DMS 273 (cell line): Measurements from ENCODE around the gene GNPTAB.
A peak's percentile ranks its signal among the peaks of the same experiment; 100 is the strongest.
"Not testable (repeated sequence)": the region's sequence is repeated elsewhere in the genome, so short reads cannot be mapped to it uniquely, and the experiment has no call there.

ENCODE experiments used
- DNase-seq: peaks from one replicate; lab custom pipeline; 2025; ENCODE audit not compliant: unreplicated experiment; lab: John Stamatoyannopoulos, UW

Gene GNPTAB

DNA sequence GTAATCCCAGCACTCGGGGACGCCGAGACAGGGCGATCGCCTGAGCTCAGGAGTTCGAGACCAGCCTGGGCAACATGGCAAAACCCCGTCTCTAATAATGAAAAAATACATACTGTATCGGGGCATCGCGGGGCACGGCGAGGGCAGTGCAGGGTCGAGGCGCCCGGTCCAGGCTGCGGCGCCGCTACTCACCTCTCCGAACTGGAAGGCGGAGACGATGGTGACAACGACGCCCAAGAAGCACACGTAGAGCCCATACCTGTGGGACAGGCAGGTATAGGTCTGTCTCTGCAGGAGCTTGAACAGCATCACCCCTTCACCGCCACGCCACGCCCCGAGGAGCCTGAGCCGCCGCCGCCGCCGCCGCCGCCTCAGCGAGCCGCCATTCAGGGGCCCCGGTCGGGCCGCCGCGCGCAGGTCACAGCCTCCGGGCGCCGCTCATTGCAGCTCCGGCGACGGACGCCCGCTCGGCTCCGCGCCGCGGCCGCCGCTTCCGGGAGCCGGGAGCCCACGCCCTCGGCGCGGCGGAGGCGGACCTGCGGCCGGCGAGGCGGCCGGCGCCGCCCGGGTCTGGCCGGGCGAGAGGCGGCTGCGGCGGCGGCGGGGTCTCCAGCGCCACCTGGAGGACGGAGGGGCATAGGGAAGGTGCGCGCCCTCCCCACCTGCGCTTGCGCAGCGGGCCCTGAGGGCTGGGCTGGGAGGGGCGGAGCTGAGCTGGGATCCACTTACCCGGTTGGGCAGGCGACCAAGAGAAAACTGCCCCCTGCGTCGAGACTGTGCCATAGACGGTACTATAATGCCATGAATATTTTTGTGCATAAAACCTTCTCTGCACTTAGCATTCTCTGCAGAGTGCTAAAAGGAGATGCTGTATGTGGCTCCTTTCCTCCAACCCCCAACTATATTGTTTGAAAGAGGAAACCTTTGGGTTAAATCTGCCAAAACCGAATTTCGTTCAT lies at the start of gene GNPTAB:
TSS of gene GNPTAB (minus strand) at position 593 of the 959 bp plus-strand sequence. CDS start at position 309, 284 bp downstream.
- peak; percentile 93 for DNase-seq

DNA sequence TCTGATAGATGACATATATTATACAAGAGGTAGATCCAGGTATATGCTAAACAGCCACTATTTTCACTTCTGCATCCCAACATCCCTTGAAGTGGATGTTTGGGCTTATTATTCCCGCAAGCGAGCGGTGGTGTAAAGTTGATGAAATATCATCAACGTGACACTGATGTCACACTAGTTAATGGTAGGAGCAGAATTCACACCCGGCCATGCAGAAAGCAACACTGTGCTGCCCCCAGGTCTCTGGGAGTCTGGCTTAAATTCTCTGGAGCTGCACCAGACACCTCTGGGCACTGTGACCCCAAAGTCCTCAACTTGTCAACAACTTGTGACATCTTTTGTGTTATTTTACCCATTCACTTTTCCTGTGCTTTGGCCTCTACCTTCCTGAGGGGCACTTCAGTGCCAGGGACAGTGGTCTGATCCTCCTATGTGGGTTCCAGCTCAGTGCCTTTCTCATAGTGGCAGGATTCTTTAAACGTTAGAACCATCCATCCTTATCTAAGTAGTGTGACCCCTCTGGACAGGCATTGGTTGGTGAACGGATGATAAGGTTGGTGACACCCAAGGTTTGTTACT lies 47.6 kb upstream of the GNPTAB start:
- DNase-seq = no peak

DNA sequence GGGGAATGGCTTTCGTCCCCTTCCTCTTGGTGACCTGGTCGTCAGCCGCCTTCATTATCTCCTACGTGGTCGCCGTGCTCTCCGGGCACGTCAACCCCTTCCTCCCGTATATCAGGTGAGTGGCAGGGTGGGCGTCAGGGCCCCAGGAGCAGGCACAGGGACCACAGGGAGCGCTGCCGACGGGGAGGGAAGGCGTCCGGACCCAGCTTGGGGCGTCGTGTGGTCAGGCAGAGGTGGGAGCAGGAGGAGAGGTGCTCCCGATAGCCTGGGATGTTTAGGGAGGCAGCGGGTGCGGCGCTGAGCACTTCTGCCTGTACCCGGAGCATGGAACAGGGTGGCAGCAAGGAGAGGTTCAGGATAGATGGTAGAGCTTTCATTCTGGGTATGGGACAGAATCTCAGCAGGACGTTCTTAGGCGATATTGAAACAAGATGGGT lies 47.1 kb upstream of the GNPTAB start:
- DNase-seq = peak; percentile 31

DNA sequence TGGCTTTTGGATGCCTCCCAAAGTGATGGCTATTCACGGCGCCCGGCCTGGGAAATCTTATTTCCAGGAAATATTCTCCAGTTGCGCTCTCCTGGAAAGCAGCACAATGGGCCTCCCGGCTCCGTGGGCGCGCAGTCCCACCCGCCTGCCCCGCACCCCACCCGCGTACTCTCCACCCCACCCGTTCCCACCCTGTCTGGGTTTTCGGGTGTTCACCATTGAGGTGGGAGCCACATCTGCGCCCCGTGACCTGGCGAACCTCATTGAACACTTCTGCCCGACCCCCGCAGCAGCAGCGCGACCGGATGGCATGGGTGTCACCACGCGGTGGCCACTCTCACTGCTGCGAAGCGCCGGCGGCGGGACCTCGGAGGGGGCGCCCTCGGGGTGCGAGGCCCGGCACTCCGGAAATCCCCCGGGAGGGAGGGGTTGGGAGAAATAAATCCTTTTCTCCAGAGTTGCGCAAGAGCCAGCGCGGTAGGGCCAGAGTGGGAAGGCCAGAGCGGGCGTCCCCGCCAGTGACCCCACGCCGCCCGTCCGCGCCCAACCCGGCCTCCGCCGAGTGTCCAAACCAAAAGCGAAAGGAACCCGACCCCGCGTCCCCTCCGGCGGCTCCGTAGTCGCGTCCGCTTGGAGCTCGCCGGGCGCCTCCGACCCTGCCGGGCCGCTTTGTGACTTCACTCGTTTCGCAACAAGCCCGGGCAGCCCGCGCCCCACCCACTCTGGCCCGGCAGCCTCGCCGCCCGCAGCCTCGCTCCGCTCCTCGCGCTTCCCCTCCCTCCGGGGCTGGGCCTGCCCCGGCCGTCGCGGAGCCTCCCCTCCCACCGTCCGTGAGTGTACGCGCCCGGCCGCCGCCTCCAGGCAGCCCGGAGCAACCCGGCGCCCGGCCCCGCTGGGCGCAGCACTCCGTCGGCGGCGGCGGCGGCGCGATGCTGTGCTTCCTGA lies 46.4 kb upstream of the GNPTAB start, which contains the start of gene DRAM1:
TSS of gene DRAM1 (plus strand) at position 720 of the 945 bp plus-strand sequence. CDS start at position 930, 210 bp downstream.
- DNase-seq = peak; percentile 80

DNA sequence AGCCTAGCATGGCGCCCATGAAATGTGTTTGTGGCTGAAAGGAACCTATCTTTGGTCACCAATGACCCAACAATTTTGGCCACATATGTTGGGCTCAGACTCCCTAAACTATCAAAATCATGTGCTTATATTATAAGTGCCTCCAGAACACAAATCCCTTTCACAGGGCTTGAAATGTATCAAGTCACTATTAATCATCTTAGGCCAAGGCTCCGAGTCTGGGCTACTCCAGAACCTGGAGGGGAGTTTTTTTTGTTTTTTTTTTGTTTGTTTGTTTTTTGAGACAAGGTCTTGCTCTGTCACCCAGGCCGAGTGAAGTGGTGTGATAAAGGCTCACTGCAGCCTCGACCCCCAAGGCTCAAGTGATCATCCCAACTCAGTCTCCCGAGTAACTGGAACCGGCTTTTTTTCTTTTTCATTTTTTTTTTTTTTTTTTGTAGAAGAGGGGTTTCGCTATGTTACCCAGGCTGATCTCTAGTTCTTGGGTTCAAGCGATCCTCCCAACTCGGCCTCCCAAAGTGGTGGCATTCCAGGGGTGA lies 45.6 kb upstream of the GNPTAB start:
- DNase-seq = no peak

DNA sequence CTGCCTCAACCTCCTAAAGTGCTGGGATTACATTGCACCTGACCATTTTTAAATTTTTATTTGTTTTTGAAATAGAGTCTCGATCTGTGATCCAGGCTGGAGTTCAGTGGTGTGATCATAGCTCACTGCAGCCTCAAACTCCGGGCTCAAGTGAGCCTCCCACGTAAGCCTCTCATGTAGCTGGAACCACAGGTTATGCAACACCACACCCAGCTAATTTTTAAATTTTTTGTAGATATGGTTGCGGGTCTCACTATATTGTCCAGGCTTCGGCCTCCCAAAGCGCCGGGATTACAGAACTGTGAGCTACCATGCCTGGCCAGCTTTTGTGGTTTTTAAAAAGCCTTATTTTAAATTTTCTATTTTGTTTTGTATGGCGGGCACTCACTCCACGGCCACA lies 44.4 kb upstream of the GNPTAB start:
- no peak for DNase-seq

DNA sequence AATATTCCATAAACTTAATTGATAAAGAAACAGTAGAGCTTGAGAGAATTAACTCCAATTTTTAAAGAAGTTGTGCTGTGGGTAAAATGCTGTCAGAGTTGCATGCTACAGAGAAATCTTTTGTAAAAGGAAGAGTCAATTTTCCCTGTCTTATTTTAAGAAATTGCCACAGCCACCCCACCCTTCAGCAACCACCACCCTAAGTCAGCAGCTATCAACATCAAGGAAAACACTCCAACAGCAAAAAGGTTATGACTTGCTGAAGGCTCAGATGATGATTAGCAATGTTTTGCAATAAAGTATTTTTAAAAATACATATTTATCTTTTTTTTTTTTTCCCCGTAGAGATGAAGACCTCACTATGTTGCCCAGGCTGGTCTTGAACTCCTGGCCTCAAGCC lies 40.2 kb upstream of the GNPTAB start:
- DNase-seq = no peak

DNA sequence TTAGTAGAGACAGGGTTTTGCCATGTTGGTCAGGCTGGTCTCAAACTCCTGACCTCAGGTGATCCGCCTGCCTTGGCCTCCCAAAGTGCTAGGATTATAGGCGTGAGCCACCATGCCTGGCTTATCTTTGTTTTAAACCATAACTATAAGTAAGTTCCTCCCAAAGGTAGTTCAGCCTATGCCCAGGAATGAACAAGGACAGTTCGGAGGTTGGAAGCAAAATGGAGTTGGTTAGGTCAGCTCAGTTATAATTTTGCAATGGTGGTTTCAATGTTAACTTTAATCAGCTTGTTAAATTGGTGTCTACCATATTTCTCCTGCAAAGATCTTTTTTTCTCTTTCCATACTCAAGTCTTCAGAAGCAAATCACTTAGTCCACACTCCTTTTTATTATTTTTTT lies 36.9 kb upstream of the GNPTAB start:
- not testable (repeated sequence) for DNase-seq

DNA sequence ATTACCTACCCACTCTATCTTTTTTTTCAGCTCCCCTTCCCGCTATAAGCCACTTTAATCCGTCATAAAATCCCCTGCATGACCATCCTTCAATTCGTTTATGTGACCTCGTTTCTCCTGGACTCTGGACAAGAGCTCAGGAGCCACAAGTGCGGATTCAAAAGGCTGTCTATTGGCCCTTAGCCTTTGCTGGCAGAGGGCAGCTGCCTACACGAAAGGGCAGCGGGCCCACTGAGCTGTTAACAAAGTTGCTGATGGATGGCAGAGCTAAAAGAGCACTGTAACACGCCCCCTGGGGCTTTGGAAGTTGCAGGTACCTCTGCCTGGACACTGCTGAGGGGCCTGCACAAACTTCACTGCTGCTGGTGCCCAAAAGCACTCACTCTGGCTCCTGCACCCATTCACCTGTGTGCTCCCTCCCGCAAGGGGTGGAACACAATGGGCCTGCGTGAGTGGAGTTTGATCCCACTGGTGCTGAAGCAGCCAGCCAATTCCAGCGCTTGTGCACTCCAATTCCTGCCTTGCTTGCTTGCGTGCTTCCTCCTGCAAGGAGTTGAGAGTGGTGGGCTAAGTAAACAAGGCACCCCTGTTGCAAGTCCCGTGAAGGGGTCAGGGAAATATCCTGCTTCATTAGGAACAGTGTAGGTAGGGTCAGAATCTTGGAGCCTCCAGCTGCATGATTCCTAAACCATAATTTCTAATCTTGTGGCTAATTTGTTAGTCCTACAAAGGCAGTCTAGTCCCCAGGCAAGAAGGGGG lies 36.0 kb upstream of the GNPTAB start:
- no peak for DNase-seq

DNA sequence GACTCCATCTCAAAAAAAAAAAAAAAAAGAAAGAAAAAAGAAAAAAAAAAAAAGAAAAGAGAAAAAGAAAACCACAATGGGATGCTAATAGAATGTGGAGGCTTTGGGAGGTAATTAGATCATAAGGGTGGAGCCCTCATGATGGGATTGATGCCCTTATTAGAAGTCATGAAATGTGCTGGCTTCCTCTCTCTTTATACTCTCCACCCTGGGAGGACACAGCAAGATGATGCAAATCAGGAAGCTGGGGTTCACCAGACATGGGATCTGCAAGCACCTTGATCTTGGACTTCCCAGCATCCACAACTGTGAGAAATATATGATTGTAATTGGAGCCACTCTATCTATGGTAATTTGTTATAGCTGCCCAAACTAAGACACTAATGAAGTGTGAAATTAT lies 33.2 kb upstream of the GNPTAB start:
- no peak for DNase-seq

DNA sequence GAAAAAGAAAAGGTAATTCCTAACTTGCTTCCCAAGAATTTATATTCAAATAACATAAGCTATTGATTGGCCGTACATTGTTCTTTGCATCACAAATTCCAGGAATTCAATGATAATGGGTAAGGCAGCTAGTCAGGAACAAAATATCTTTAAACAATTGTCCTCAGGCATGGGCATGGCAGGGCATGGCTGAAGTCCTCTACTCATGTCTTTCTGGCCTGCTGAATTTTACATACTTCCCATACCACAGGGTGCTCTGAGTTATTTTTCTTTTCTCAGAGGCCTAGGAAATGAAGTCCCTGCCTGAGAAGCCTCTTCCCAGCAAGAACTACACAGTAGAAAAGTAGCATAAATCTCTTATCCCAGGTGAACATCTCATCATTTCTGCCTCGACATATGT lies 31.5 kb upstream of the GNPTAB start:
- DNase-seq = no peak

DNA sequence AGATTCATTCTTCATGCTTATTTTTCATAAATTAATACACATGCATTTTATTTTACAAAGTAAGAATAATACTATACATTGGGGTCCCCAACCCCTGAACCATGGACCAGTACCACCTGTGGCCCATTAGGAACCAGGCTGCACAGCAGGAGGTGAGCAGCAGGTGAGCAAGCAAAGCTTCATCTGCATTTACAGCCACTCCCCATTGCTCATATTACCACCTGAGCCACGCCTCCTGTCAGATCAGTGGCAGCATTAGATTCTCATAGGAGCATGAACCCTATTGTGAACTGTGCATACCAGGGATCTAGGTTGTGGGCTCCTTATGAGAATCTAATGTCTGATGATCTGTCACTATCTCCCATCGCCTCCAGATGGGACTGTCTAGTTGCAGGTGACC lies 30.9 kb upstream of the GNPTAB start:
- not testable (repeated sequence) for DNase-seq

DNA sequence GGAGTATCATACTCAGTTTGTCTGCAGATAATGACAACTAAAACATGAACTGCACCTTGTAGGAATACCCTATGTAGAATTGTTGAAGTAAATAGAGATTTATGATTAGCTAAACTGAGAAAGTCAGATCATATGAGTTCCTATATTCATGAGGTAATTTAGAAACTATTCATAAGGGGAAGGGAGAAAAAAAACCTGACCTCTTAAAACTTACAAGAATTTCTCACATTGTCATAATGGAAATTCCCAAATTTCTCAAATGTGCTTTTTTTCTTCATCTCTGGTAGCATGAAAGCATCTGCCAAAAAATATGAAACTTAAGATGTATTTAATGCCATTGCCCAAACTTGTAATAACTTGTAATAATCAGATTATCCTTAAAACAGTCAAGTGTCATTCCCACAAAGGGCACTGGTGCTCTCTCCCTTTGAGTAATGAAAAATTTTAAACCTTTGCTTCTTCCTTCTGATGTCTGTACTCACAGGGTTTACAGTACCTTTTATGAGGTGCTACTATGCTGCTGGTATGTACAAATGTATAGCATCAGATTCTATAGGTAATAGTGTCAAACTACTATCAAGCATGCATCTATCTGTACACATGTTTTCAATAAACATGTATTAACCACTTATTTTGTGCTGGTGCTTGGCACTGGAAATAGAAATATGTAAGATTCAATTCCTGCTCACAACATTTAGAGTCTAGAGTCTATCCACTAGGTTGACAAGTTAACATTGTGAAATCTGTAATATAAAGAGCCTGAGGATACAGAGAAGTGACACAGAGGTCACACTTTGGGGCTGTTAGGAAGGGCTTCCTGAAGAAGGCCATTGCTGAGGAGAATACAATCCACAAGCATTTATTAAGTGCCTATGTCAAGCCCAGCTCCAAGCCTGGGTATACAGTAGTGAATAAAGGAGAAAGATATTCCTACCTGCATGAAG lies 29.2 kb upstream of the GNPTAB start:
- no peak for DNase-seq

DNA sequence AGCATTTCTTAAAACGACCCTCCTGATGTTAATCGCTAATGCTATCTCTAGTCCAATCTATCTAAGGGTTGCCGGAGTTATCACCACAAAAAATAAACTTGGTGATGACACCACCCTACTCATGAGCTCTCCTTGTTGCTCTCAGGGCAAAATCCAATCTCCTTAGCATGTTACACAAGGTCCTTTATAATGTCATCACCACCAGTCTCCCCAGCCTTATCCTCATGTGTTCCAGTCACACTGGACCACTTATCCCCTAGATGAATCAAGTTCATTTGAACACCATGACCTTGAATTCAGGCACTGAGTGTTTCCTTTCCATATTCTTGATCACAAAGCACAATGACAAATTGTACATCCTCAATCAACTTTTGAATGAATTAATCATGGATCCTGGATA lies 27.6 kb upstream of the GNPTAB start:
- DNase-seq = no peak

DNA sequence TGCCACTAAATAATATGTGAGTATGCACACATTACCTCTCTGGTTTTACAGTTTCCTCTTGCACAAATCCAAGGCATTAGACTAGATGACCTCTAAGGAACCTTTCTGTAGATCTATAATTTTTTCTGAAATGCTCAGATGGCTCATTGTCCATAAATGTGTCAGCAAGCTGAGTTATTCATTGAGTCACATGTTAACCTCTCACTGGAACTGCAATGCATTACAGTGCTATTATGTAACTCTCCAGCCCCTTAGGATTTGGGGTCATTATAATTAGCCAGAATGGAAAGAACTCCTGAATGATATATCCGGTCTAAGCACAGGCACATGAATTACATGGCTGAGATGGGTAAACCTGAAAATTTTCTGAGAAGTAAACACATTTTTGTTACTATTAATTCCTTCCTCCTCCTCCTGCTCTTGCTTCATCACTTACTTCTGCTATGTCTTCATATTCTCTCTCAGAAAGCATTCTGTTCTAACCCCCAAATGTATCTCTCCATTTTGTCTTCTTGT lies 26.3 kb upstream of the GNPTAB start:
- DNase-seq = no peak

DNA sequence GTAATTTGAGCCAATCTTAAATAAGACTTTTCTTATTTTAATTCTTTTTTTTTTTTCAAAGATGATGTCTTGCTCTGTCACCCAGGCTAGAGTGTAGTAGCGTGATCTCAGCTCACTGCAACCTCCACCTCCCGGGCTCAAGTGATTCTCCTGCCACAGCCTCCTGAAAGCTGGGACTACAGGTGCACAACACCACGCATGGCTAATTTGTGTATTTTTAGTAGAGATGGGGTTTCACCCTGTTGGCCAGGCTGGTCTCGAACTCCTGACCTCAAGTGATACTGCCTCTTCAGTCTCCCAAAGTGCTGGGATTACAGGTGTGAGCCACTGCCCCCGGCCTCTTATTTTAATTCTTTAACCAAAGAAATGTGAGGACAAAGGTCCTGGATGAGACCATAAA lies 25.9 kb upstream of the GNPTAB start:
- not testable (repeated sequence) for DNase-seq

DNA sequence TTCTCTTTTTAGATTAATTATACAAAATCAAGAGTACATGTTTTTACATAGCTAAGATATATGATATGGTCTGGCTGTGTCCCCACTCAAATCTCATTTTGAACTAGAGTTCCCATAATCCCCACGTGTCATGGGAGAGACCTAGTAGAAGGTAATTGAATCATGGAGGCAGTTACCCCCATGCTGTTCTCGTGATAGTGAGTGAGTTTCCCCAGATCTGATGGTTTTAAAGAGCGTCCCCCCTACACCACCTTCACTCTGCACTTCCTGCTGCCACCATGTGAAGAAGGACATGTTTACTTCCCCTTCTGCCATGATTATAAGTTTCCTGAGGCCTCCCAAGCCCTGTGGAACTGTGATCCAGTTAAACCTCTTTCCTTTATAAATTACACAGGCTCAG lies 25.2 kb upstream of the GNPTAB start:
- DNase-seq = no peak

DNA sequence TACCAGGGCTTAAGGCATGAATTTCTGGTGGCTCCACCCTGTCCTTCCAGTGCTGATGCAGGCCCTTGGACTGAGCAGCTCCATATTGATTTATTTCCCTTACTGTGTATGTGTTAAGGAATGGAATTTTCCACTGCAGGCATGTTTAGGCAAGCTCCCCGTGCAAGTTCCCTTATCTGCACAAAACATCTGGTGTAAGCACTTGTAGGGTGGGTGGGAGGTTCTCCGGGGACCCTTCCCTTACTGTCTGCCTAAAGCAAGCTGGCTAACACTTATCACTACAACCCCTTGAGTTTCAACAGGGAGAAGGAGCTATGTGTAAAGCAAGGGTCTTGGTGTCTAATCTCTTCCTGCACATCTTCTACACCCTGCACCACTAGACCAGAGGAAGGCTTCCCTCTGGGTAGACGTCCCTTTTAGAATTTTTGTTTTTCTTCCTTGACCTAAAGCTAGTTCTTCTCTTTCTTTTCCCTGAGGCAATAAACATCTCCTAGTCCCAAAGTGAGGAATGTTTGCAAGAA lies 24.7 kb upstream of the GNPTAB start:
- DNase-seq = peak; percentile 8

DNA sequence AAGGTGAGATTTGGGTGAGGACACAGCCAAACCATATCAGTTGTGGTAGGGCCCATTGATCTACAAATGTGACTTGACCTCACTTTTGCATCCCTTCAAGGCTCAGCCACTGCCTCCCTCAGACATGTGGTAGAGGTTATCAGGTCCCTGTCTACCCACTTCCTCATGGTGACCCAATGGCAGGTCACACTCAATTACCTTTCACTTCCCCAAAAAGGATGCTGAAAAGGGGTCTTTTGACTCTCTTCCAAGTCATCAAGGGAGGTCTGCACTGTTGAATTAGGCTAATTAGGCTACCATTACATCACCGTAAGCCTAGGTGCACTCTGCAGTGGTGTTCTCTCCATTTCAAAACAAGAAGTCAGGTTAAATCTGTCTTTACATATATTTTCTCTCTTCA lies 24.0 kb upstream of the GNPTAB start:
- DNase-seq = no peak
